HK-2 (cell line): ENCODE results near the gene CDC37.
"Not testable (repeated sequence)": the region's sequence is repeated elsewhere in the genome, so short reads cannot be mapped to it uniquely, and the experiment has no call there.

ENCODE experiments used
- DNase-seq: peaks from one replicate; pipeline ENCODE4 v3.0.0-alpha.2; 2018; ENCODE audit not compliant: unreplicated experiment

CDC37 gene

DNA sequence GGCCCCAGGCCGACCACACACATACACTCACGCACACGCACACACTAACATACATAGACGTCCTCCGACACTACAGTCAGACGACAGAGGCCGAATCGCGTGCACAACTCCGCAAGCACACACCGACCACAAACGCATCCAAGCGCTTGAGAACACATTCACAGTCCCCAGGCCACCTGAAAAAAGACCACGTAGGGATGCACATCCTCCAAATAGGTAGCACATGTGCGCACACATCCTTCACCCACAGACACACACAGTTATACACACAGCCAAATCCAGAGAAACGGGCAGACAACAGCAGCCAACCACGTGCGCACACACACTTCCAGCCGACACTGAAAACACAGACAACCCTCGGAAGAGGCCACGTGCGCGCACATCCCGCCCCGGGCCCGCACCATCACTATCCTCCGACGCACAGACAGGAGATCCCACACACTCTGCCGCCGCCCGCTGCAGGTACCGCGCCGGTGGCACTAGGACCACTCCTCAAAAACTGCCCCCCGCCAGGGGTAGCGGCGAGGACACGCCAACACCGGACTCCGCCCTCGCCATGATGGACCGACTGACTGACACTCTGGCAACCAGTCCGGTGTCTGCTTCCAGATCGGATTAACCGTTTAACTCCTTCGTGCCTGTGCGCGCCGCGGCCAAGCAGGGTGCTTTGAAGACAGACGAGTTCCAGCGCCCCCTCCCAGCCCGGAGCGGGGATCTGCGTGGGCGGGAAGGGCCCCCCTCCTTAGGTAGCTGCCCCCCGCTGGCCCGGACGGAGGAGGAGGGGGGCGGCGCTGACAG is 16.5 kb upstream of the CDC37 start:
- DNase-seq, result peak; percentile 61

DNA sequence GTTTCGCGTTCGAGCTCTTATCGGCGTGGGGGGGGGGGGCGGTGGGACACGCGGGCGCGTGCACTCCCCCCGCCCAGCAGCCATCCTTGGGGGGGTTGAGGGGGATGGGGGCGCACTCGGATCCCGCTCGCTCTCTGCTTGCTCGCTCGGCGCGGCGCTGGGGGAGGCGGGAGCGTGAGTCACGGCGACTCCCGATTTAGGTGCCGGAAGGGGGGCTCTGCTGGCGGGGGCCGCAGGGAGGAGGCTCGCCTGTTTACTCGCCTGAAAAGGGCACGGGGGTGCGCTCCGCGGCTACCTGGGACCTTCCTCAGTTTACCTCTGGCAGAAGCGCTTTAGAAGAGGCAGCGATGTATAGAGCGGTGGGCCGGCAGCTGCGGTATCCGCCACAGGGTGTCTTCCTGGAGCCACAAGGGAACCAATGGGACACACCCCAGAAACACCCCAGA is 15.9 kb upstream of the CDC37 start:
- peak; percentile 38 for DNase-seq

DNA sequence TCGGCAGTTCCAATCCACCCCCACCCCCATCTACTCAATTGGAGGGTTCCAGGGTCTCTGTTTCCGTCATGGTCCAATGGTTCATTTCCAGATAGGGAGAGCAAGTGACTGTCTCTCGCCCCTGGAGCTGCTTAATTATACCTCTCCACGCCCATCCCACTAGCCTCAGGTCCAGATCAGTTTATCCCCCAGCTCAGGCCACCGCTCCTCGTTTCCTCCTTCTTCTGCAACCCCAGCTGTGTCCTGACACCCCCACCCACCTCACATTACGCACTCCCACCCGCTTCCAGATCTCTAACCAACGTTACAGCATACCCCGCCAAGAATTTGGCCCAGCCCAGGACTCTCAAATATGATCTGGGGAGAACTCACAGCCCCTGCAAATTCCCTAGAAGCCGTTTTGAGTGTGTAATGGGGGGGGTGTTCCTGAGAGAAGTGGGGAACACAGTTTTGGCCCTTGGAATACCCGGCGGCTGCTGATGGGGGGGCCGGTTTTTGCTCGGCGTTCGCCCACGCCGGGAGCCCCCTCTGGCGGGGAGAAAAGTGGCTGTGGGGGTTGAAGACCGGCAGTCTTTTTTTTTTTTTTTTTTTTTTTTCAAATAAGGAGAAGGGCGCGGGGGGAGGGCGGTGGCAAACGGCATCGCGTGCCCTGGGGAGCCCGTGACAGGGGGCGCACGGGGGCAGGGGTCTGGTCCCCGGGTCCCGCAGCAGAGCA is 15.3 kb upstream of the CDC37 start:
- DNase-seq, result no peak

DNA sequence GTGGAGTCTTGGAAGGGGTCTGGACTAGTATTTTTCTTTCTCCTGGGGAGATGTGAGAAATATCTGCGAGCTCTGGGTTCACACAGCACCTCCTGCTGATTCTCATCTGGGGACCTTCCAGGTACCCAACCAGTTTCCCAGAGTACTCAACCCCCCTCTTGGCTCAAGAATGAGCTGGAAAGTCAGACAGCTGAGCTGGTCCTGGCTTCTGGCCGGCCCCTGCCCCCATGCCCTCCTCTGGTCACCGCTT is 14.8 kb upstream of the CDC37 start:
- DNase-seq, result peak; percentile 21

DNA sequence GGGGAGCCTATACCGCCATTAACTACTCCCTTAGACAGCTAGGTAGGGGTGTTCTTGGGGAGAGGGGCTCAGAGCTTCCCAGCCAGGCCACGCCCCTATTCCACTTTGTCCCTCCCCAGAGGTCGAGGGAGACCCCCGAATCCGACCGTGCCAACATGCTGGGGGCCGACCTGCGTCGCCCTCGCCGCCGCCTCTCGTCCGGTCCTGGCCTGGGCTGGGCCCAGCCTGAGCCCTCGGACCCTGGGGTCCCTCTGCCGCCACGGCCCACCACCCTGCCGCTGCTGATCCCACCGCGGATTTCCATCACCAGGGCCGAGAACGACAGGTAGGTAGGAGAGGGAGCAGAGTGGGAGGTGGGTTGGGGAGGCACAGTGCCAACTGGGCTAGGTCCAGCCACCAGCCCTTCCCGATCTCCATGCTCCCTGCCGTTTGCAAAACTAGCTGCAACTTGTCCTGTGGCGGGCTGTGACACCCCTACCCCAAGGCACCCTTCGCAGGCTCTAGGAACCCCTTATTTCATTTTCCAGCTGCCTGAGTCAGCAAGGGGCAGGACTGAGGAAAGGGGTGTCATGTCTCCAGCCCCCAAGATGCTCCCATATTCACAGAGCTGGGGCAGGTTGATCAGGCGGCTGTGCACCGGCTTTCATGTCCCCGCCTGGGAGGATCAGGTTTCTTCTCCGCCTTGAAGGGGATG is 14.3 kb upstream of the CDC37 start:
- no peak for DNase-seq

DNA sequence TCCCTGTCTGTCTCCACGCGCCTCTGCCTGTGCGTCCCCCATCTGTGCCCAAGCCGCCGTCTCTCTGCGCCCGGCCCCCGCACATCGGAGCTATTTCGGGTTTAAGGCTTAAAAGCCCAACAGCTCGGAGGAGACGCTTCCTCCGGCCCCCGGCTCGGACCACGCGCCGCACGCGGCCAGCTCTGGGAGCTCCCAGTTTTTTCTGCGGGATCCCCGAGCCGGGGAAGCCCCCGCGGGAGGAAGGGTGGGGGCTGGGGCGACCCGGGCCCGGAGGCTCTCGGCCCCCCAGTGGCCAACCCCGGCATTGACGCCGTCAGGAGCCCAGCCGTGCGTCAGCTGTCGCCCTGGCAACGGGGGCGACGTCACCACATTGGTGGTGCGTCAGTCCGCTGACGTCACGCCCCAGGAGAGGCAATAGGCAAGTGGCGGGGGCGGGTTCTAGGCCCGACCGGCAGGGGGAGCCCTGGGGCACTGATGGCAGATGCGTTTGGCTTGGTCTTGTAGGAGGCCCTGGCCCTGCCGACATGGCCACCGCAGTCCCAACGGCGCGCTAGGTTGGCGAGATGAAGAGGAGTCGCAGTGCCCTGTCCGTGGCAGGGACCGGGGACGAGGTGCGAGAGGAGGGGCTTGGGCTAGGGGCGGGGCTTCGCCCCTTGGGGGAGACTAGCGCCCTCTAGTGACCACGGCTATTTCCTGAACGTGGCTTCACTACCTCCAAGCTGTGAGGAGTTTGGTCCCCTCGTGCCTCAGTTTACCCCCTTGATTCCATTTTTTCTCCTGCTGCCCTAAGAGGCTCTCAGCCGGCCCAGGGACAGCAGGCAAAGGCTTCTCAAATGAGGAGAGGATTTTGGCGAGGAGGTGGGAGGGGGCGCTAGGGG is 13.3 kb upstream of the CDC37 start:
- DNase-seq, result peak; percentile 93

DNA sequence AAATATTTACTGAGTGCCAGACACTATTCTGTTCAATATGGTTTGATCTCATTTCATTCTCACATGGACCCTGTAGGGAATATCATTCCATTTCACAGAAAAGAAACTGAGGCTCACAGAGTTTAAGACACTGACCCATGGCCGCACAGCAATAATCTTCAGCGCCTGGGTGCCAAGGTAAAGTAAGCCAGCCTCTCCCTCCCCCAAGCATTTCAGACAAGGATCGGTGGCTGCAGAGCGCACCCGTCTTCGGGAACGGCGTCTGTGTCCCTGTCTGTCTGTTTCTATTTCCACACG is 12.7 kb upstream of the CDC37 start:
- no peak for DNase-seq

DNA sequence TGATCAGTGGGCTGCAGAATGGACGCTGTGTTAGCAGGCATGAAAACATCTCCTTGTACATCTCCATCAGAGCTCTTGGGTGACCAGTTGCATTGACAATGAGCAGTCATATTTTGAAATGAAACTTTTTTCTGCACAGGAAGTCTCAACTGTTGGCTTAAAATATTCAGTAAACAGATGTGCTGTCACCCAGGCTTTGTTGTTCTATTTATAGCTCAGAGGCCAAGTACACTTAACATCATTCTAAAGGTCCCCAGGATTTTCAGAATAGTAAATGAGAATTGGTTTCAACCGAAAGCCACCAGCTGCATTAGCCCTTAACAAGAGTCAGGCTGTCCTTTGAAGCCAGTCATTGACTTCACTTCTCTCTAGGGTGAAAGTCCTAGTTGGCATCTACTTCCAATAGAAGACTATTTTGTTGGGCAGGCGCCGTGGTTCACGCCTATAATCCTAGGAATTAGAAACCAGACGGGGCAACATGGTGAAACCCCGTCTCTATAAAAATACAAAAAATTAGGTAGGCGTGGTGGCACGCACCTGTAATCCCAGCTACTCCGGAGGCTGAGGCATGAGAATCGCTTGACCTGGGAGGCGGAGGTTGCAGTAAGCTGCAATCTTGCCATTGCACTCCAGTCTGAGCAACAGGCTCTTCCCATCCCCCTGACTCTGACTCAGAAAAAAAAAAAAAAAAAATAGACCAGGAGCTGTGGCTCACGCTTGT is 9.1 kb upstream of the CDC37 start:
- no peak for DNase-seq

DNA sequence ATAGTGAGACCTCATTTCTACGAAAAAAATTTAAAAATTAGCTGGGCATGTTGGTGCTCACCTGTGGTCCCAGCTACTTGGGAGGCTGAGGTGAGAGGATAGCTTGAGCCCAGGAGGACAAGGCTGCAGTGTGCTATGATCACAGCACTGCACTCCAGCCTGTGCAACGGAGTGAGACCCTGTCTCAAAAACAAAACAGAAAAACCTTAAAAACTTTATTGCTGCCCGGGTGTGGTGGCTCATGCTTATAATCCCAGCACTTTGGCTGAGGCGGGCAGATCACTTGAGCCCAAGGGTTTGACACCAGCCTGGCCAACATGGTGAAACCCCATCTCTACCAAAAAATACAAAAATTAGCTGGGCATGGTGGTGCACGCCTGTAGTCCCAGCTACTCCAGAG is 7.9 kb upstream of the CDC37 start:
- not testable (repeated sequence) for DNase-seq

DNA sequence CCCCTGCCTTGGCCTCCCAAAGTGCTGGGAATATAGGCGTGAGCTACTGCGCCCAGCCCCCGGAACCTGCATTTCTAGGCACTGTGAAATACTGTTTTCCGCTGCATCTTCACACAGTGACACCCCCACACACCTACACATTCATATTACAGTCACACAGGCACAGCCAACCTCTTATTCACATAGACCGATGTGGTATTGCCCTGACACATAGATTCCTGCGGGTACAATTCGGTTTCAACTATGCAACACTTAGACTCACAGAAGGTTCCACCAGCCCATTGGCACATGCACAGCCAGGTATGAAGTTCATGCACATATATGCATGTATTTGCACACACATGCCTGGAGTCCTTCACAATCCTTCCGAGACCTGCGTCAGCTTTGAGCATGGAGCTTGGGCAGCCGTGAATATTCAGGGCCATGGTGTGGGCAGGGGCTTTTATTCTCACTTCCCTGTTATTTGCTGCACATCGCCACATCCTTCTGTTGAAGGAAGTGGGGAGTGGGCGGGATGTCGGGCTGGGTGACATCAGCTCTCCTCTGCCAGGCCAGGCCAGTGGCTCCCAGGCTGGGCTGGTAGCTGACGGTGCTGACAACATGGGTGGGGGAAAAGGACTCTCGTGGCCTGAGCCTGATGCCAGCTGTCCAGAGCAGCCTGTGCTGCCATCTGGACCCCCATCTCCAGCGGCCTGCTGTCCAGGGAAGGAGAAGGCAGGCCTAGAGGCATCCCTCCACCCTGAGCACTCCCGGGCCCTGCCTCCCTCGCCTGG is 5.4 kb upstream of the CDC37 start:
- no peak for DNase-seq

DNA sequence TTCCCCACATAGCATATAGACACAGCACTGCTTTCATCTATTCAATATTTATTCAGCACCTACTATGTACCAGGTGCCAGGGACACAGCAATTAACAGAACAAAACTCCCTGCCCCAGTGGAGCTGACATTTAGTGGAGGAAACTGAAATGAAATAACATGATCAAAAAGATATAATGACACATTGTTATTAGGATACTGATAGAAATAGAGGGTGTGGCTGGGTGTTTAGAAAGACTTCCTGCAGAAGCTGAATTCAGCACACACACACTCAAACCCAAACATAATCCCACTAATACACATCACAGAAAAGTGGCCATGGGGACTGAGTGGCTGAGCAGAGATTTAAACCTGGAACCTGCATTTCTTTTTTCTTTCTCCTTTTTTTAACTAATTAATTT is 3.8 kb upstream of the CDC37 start:
- no peak for DNase-seq

DNA sequence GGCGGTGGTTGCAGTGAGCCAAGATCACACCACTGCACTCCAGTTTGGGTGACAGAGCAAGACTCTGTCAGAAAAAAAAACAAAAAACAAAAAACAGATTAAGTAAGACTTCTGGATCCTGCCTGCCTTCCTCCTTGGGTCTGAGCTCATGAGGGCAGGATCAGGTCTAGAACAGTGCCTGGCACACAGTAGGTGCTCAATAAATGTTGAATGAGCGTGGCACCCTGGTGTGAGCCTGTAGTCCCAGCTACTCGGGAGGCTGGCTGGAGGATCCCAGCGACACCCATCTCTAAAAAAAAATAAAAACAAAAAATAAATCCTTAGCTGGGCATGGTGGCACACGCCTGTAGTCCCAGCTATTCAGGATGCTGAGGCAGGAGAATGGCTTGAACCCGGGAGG is 2.8 kb upstream of the CDC37 start:
- no peak for DNase-seq

DNA sequence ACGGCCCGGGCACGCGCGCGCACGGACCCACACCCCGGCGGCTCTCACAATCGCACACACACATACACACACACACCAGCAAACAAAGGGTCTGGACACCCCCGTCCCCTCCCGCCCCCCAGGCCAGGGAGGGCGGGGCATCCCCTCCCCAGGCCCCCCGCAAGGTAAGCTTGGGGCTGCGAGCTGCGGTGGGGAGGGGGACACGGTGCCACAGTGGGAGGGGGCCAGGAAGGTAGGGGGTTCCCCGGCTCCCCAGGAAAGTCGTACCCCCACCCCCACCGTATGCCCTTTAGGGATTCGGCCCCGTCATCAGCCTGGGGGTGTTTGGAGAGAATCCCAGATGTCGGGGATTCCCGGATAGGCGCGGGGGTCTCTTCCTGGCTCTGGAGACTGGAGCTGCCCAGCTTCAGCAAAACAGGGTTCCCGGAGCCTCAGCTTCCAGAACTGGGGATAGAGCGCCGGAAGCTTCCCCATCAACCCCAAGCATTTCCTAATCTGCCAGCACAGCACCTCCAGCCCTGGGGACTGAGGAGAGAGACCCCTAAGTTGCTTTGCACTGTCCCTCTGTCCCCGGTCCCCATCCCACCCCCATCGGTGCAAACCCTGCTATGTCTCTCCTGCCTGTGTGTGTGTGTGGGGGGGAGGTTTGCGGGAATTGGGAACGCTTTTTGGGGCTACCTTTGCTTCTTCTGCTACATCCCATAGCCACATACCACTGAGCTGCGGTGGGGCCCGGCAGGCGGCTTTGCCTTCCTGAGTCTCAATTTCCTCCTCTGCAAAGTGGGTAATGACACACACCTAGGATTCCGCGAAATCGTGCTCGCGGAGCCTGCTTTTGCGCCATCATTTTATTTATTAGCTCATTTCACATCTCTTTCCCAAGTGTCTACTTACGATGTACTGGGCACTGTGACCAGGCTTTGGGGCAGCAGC is 1.8 kb upstream of the CDC37 start:
- no peak for DNase-seq

DNA sequence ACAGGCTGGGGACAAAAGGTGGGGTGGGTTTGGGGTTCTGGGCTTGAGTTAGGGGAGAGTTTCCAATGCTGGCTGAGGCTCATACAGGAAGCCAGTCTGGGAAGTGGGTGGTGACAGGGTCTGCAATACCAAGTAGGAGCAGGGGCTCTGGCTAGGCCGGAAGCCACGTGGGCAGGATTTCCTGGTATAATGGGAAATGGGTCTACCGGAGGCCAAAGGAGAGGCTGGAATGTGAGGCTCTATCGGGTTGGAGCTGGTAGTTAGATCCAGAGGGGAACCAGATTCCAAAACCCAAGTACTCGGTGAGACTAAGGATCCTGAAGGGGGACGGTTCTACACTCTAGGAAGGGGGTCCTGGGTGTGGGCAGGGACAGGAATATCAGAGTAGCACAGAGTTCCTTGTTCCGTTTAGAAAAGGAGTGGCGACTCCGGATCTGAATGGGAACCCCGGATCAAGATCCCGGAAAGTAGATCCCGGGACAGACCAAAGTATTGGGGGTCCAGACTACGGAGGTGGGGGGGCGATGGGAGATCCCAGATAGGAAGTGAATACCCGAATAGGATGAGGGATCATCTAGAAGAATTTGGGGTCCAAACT is 802 bp downstream of the CDC37 start:
- DNase-seq, result no peak

DNA sequence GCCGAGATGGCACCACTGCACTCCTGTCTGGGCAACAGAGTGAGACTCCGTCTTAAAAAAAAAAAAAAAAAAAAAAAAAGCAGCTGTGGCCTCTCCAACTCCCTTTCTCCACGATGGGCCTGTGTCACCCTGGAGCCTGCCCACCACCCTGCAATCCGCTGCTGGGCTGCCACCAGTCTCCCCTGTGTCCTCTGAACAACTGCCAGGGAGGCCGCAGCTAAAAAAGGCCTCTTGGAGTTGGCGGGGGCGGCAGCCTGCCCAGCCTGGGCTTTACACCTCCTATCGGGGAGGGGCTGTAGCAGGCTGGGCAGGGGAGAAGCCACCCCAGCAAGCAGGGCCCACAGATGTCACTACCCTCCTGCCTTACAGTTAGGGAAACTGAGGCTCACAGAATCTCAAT is 3.5 kb downstream of the CDC37 start:
- no peak for DNase-seq

DNA sequence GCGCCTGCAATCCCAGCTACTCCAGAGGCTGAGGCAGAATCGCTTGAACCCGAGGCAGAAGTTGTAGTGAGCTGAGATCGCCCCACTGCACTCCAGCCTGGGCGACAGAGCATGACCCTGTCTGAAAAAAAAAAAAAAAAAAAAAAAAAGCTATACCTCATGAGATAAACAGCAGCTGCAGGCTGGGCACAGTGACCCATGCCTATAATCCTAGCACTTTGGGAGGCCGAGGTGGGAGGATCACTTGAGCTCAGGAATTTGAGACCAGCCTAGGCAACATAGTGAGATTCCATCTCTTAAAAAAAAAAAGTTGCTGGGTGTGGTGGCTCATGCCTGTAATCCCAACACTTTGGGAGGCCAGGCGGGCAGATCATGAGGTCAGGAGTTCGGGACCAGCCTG is 4.0 kb downstream of the CDC37 start:
- not testable (repeated sequence) for DNase-seq

DNA sequence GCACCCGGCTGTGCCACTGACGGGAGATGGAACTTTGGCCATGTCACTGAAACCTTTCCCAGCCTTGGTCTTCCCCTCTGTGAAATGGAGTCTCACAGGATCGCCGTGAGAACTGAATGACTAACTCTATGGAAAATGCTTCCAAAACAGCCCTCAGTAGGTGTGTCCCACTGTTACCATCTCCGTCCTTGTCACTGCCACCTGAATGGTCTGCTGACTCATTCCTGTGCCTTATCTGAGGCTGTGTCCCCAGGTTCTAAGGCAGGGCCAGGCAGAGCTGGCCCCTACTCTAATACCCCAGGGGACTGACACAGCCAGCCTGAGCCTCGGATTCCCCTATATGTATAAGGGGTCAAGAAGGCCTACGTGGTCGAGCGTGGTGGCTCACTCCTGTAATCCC is 4.5 kb downstream of the CDC37 start:
- DNase-seq, result no peak

DNA sequence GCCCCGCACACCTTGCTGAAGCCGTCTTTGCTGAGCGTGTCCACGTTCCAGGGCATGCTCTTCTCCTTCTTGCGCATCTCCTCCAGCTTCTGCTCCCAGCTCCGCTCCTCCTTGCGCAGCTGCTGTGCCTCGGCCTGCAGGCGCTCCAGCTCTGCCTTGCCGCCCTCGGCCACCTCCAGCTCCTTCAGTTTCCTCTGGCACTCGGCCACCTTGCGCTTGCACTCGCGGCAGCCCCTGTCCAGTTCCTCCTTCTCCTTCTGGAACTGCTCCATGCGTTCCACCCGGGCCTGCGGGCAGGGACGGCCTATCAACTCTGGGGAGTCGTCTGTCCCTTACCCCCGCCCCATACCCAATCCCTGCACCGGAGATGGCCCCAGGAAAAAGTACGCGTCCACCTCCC is 7.4 kb downstream of the CDC37 start:
- no peak for DNase-seq

DNA sequence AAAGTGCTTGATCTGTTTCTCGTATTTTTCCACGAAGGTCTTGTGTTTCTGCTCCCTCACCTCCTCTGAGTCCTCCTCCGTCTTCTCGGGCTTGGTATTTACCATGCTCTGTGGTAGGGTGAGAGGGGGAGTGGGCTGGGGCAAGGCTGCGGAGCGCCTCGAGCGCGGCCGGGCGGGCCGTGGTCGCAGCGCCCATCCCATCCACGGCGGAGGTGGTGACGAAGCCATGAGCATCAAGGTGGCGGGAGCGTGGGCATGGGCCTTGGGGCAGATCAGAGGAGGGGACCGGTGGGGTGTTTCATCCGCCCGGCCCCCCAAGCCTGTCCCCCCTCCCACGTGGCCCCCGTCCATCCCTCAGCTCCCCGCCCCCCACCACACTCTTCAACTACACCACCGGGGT is 7.9 kb downstream of the CDC37 start:
- no peak for DNase-seq
